ENCODE data around the gene CWC27.

DNA sequence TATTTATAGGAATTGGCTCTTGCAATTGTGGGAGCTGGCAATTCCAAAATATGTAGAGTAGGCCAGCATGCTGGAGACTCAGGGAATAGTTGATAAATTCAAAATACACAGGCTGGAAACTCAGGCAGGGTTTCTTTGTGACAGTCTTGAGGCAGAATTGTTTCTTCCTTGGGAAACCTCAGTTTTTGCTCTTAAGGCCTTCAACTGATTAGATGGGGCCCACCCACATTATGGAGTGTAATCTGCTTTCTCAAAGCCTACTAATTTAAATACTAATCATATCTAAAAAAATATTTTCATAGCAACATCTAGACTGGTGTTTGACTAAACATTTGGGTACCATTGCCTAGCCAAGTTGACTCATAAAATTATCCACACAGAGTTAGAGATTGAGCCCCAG lies 27.6 kb downstream of the CWC27 start:
- TF ChIP-seq CTCF (IDR thresholded peaks at IDR 0.05; ENCODE audit: borderline replicate concordance, extremely low read depth, low read length, poor library complexity, severe bottlenecking): no peak
- no peak for TF ChIP-seq EZH2 (IDR thresholded peaks at IDR 0.05; ENCODE audit: borderline replicate concordance, low read depth, low read length, severe bottlenecking)

Measured in DND-41 (cell line).